ENCODE data around the gene EMILIN1. TPM values are rescaled to one million over a fixed set of nuclear protein-coding genes. Genes with fewer than 3 reads are reported as not detected.

EMILIN1 gene
- total and polyA plus RNA-seq, 2 of the 8 experiments (the other 6 are each of a cell fraction or from before 2014, with no cell fraction given) = 1.9 to 3.0 TPM

DNA sequence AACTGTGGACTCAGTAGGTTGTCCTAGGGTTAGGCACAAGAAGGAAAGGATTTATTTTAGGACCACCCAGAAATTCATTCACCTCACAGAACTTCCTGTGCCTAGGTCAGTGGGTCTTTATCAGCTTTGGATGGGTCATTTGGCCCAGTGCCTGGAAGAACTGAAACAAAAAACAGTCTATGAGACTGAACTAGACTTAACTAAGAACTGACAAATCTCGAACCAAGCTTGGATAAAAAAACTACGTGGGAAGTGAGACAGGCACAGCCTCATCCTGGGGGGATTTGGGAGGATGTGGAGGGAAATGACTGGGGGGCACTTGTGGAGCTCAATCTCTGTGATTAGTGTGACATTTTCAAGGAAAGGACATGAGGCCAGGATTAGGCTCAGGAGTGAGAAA, 4.6 kb upstream of the EMILIN1 start (continued):
- no peak for TF ChIP-seq EP300 (IDR thresholded peaks at IDR 0.05; ENCODE audit: borderline replicate concordance in 1 of 2, low read depth in 2 of 2, low read length in 2 of 2)

Data from H1 (cell line).